HG03097 (cell line): Measurements from ENCODE around the gene ASB10.

Experiments
- ATAC-seq: cut with Tn5 transposase; IDR thresholded peaks from one replicate; pipeline ENCODE4 v1.9.1; 2021; ENCODE audit not compliant: unreplicated experiment, low FRiP score

The ASB10 gene

GRCh38 chr7:151211155-151211772 is 24.2 kb upstream of the ASB10 start:
- no peak for ATAC-seq

GRCh38 chr7:151210087-151210854 is 23.2 kb upstream of the ASB10 start, which contains the start of gene H2BK1:
Gene H2BK1 (minus strand): TSS chr7:151210488. CDS start chr7:151210318, 170 bp downstream.
- ATAC-seq, result no peak

GRCh38 chr7:151209588-151209987 is 22.5 kb upstream of the ASB10 start:
- no peak for ATAC-seq

GRCh38 chr7:151208253-151208862 is 21.3 kb upstream of the ASB10 start:
- no peak for ATAC-seq

GRCh38 chr7:151207804-151208203 is 20.8 kb upstream of the ASB10 start:
- ATAC-seq, result no peak

GRCh38 chr7:151207315-151207714 is 20.3 kb upstream of the ASB10 start:
- no peak for ATAC-seq

- no peak for ATAC-seq
These were observed 19.9 kb upstream of the ASB10 start for GRCh38 chr7:151206914-151207313.

- ATAC-seq, result no peak
These were observed 18.7 kb upstream of the ASB10 start for GRCh38 chr7:151205730-151206129.

- no peak for ATAC-seq
These were observed 17.5 kb upstream of the ASB10 start for GRCh38 chr7:151204383-151205032.

GRCh38 chr7:151202836-151203235 is 15.8 kb upstream of the ASB10 start:
- no peak for ATAC-seq

- ATAC-seq, result no peak
These were observed 14.7 kb upstream of the ASB10 start for GRCh38 chr7:151201751-151202150.

- no peak for ATAC-seq
These were observed 14.3 kb upstream of the ASB10 start for GRCh38 chr7:151201344-151201743.

GRCh38 chr7:151198945-151199848 is 12.1 kb upstream of the ASB10 start:
- ATAC-seq, result no peak

- no peak for ATAC-seq
These were observed 10.9 kb upstream of the ASB10 start for GRCh38 chr7:151197932-151198331.

- ATAC-seq, result no peak
These were observed 8.8 kb upstream of the ASB10 start for GRCh38 chr7:151195616-151196450.

GRCh38 chr7:151194188-151194587 is 7.1 kb upstream of the ASB10 start:
- no peak for ATAC-seq

- no peak for ATAC-seq
These were observed 6.3 kb upstream of the ASB10 start for GRCh38 chr7:151193203-151193978.

- no peak for ATAC-seq
These were observed 5.0 kb upstream of the ASB10 start for GRCh38 chr7:151192002-151192539.
